GM21360 (cell line): ENCODE measurements around the gene STXBP2.
A peak's percentile ranks its signal among the peaks of the same experiment; 100 is the strongest.
"Not testable (repeated sequence)": the region's sequence is repeated elsewhere in the genome, so short reads cannot be mapped to it uniquely, and the experiment has no call there.

Source experiments
- ATAC-seq: cut with Tn5 transposase; IDR thresholded peaks from one replicate; pipeline ENCODE4 v1.9.1; 2021; ENCODE audit warnings: mild to moderate bottlenecking, moderate library complexity; ENCODE audit not compliant: unreplicated experiment

STXBP2 gene

GRCh38 chr19:7631577-7631976, 5.3 kb upstream of the STXBP2 start:
- no peak for ATAC-seq

DNA sequence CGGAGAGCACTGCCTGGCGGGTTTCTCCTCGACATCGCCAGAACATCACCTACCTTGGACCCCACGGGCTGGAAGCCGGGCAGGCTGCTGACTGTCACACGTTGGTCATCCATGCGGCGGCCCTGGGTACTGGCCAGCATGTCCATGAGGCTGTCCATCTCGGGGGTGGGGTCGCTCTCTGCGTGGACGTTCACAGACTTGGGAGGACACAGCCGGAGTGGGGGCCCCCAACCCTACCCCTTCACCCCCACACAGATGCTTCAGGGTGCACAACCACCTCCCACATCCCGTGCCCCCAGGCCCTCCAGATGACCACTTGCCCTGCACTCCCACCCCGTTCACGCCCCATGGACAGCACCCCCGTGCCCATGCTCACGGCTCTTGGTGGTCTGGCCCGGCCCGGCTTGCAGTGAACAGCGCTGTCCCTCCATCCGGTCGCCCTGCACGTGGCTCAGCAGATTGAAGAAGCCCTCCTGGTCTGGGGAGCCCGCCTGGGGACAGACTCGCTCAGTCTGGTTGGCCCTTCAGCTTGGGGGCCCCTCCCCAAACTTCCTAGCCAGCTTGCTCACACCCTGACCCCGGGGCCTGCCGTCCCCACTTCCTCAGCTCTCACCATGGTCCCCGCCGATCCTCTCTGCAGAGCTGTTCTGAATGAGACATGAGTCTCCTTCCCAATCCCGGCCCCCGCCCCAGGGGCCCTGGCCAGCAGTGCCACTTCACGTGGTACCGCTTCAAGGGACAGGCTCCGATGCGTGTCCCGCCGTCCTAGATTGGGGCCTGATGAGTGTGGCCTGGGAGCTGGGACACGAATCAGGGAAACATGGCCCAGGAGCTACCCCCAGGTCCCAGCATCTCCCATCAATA, 4.3 kb upstream of the STXBP2 start:
- ATAC-seq = no peak

DNA sequence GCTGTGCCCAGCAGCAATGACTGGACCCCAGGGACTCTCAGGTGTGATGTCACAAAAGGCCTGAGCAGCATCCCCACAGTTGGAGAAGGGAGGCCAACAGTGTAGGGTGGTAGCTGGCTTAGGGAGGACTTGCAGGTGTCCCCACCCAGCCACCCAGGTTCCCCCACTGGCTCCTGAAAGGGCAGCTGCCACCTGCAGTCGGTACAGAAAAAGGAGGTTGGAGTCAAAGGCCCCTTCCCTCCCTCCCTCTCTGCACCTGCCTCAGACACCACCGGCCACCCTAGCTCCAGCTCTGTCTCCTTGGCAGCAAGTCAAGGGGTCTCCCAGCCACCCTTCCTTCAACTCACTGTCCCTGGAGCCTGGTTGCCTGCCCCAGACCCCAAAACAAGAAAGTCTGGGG, 3.2 kb upstream of the STXBP2 start, which contains the start of gene PCP2:
TSS of gene PCP2 (minus strand) at position 22 of the 400 bp plus-strand sequence. CDS start 262 bp downstream, outside the sequence.
- ATAC-seq = no peak

DNA sequence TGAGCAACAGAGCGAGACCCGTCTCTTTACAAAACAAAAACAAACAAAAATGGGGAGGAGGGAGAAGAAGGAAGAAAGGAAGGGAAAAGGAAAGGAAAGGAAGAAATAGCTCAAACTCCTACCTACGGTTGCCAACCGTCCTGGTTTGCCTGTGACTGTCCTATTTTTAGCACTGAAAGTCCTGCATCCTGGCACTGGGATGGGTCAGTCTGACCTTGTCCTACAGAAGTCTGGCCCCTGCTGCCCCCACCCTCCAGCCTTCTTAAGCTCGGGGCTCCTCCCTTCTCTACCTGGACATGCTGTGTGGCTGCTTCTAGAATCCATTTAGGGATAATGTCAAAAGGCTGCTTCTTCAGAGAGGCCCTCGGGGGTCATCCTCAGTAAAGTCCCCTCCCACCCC, 1.2 kb upstream of the STXBP2 start:
- no peak for ATAC-seq

- no peak for ATAC-seq
These were observed 606 bp upstream of the STXBP2 start for GRCh38 chr19:7636317-7636690.

DNA sequence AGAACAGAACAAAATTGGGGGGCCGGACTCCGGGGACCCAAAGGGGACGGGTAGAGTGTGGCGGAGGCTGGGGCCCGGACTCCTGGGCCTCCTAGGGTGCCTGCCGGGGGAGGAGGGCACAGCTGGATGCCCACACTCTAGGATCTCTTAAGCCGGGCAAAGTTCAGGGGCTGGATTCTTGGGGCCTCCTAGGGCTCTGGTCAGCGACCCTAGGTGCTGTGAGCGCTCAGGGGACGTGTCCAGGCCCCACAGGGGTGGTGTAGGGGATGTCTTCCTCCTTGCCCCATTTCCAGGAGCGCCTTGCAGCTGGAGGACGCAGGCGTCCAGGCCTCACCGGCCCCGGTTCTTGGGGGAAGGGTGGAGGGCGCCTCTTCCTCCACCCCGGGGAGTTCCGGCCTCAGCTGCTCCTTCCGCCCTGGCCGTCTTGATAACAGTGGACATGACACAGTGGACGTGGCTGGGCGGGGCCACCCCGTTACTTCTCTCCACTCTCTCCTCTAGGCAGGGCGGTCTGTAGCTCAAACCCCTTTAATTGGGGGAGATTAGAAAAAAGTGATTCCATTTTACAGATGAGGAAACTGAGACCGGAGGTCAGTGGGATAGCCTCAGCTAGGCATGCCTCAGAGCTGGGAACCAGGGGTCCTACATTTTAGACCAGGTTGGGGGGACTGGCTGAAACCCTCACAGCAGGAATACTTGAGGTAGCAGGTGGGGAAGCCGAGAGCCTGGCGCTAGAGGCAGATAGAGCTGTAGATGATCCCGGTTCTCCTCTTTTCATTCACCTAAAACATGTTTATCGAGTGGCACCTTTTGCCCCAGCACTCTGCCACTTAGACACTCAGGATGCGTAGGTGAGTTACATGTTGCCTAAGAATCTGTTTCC, 705 bp downstream of the STXBP2 start:
- ATAC-seq = peak; percentile 16

DNA sequence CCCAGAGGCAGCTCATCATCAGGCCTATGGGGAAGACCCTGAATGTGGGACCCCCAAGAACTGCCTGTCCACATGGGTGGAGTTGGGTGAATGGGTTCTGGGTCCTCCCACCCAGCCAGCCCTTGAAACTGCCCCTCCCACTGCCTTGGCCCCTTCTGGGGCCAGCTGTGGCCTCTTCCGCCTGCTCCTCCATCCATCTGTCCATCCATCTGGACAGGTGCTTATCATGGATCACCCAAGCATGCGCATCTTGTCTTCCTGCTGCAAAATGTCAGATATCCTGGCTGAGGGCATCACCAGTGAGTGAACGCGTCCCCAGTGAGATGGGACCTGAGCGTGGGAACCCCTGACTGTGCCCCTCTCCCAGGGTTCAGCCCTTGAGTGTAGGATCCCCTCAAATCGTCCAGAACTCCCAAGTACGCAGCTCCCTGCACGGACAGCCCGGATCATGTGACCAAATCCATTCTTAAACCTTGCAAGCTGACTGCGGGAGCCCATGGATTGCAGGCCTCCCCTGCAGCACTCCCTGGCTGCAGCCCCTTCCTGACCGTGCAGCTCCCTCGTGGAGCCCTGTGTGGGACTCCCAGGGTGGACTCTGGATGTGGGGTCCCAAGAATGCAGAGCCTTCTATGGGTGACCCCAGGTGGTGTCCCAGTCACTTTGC, 2.0 kb downstream of the STXBP2 start:
- ATAC-seq = no peak

DNA sequence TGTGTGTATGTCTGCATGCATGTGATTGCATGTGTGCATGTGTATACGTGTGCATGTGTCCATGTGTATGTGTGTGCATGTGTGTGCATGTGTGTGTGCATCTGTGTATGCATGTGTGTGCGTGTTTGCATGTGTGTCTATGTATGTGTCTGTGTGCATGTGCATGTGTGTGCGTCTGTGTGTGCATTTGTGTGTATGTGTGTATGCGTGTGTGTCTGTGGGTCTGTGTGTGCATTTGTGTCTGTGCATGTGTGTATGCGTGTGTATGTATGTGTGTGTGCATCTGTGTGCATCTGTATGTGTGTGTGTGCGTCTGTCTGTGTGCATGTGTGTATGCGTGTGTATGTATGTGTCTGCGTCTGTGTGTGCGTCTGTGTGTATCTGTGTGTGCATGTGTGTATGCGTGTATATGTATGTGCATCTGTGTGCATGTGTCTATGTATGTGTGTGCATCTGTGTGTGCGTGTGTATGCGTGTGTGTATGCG, 3.0 kb downstream of the STXBP2 start:
- ATAC-seq = no peak

- no peak for ATAC-seq
These were observed 3.9 kb downstream of the STXBP2 start for GRCh38 chr19:7640803-7641202.

DNA sequence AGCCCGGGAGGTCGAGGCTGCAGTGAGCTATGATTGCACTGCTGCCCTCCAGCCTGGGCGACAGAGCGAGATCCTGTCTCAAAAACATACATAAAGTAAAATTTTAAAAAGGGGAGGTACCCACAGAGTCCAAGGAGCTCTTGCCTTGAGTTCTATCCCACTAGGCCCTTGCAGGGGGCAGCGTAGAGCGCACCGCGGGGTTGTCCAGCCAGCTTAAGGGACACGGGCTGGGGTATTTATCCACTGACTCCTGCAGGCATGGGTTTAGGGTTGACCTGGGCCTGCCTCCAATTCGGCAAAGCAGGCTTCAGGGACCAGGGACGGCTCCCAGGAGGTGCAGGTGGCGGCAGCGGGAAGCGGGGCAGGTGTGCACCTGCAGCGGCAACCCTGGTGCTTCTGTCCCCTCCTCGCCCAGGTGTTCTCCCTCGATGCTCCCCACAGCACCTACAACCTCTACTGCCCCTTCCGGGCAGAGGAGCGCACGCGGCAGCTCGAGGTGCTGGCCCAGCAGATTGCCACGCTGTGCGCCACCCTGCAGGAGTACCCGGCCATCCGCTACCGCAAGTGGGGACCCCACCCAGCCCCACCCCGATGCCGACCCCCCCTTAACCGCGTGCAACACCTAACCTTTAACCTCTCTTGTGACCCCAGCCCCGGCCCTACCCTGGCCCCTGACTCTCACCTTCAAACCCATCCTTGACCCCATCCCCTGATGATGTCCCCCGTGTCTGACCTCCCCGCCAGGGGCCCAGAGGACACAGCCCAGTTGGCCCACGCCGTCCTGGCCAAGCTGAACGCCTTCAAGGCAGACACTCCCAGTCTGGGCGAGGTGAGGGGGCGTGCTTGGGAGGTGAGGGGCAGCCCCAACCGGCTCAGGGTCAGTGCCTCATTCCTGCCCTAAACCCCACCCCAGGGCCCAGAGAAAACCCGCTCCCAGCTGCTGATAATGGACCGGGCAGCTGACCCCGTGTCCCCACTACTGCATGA, 4.7 kb downstream of the STXBP2 start:
- ATAC-seq = no peak

DNA sequence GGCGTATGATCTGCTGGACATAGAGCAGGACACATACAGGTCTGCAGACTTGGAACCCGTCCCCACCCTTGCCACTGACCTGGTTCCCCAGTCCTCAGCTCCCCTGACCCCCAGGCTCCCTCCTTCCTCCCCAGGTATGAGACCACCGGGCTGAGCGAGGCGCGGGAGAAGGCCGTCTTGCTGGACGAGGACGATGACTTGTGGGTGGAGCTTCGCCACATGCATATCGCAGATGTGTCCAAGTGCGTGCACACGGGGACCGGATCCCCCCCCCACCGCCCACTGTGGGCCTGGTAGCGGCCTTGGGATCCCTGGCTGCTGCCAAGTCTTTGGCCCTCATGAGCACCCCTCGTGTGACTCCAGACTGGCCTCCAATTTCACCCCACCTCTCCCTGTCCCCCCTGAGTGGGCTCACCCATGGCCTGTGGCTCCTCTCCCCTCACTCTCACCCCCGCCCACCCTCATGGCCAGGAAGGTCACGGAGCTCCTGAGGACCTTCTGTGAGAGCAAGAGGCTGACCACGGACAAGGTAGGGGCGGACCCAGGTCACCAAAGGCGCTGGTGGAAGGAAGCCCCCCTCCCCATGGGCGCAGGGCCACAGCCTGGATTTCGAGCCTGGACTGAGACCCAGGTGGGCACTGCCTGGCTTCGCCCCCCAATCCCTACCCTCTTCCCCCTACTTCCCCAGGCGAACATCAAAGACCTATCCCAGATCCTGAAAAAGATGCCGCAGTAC, 5.6 kb downstream of the STXBP2 start:
- ATAC-seq = no peak

DNA sequence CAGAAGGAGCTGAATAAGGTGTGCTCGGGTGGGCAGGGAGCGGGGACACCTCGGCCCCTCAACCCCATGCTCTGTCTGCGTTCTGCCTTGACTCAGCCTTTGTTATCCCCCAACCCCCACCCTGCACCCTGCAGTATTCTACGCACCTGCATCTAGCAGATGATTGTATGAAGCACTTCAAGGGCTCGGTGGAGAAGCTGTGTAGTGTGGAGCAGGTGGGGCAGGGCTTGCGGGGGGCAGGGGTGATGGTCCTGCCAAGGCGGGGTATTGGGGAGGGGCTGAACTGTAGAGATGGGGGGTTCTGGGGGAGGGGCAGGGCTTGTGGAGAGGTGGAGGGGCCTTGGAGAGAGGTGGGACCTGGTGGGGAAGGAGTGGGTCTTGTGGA, 6.1 kb downstream of the STXBP2 start:
- no peak for ATAC-seq

GRCh38 chr19:7643629-7644549, 7.0 kb downstream of the STXBP2 start:
- not testable (repeated sequence) for ATAC-seq

DNA sequence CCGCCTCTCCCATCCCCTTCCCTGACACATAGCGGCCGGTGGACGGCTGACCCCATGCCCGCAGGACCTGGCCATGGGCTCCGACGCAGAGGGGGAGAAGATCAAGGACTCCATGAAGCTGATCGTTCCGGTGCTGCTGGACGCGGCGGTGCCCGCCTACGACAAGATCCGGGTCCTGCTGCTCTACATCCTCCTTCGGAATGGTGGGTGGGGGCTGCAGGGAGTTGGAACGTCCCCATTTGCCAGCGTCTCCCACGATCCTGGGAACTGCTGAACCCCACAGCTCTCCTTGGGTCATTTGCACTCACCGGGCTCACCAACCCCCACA, 7.6 kb downstream of the STXBP2 start:
- no peak for ATAC-seq

DNA sequence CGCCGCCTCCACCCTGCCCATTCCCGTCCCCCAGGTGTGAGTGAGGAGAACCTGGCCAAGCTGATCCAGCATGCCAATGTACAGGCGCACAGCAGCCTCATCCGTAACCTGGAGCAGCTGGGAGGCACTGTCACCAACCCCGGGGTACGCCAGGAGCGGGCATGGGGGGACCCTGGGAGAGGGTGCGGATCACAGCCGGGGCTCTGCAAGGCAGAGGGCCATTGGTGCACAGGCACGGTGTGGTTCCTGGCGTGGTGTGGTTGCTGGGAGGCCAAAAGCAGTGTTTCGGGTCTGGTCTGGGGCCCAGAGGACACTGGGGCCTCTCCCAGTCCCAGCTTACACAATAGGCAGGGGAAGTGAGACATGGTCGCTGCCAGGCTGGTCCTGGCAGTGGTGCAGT, 8.3 kb downstream of the STXBP2 start:
- no peak for ATAC-seq

DNA sequence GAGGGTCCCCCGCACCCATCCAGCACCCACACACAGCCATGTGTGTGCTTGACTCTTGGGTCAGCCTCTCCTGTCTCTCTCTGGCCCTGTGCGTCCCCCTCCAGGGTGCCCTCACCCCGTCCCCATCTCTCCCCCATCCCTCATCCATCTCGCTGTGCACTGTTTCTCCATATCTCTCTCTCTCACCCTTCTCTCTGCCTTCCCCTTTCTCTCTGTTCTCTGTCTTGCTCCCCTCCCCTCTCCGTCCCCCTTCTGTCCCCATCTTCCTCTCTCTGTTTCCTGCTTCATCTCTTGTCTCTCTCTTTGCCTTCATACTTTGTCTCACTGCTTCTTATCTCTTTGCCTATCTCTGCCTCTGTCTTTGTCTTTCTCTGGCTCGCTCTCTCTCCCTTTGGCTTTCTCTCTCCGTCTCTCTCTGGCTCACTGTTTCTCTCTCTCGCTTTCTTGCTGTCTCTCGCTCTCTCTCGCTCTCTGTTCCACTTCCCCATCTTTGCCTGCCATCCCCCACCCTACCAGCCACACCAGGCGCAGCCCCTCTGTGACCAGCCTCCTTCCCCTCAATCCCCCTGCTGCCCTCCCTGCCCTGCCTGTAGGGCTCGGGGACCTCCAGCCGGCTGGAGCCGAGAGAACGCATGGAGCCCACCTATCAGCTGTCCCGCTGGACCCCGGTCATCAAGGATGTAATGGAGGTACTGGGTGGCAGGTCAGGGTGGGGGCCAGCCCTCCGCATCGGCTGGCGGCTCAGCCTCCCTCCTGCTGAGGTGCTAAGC, 8.9 kb downstream of the STXBP2 start:
- no peak for ATAC-seq

GRCh38 chr19:7646426-7646700, 9.5 kb downstream of the STXBP2 start:
- ATAC-seq = no peak

DNA sequence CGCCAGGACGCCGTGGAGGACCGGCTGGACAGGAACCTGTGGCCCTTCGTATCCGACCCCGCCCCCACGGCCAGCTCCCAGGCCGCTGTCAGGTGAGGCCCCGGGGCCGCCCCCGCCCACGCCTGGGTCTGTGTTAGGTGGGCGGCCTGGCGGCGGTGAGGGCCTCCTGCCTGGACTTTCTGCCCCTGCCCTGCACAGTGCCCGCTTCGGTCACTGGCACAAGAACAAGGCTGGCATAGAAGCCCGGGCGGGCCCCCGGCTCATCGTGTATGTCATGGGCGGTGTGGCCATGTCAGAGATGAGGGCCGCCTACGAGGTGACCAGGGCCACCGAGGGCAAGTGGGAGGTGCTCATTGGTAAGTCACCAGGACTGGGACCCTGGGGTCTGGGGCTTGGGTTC, 10.2 kb downstream of the STXBP2 start:
- ATAC-seq = no peak
